GM12891 (cell line): ENCODE data around the gene BTBD2.

Source experiments
- DNase-seq: peaks from one replicate; pipeline ENCODE4 v3.0.0; 2011; ENCODE audit warnings: low spot score; ENCODE audit not compliant: insufficient read length
- FAIRE-seq: peaks from 2 replicates; lab custom pipeline; 2011; peaks lifted over from hg19 to GRCh38; lab: Jason Lieb, UNC
- PAX5 ChIP-seq: IDR thresholded peaks from 2 replicates; pipeline ENCODE4 v1.6.1; 2011; ENCODE audit warnings: low read length, moderate library complexity, mild to moderate bottlenecking; ENCODE audit not compliant: insufficient read depth, severe bottlenecking
- POLR2A ChIP-seq: IDR thresholded peaks from 2 replicates; pipeline ENCODE4 v1.6.1; 2011; ENCODE audit warnings: low read depth, low read length, control low read depth
- POLR2AphosphoS5 ChIP-seq: IDR thresholded peaks from 2 replicates; pipeline ENCODE4 v1.6.1; 2011; ENCODE audit warnings: low read depth, low read length, control low read depth
- POU2F2 ChIP-seq: IDR thresholded peaks from 2 replicates; pipeline ENCODE4 v1.6.1; 2011; ENCODE audit warnings: low read depth, mild to moderate bottlenecking, control low read depth, low read length, moderate library complexity
- SPI1 ChIP-seq: IDR thresholded peaks from 2 replicates; pipeline ENCODE4 v1.6.1; 2011; ENCODE audit warnings: low read depth, low read length, control low read depth
- TAF1 ChIP-seq: IDR thresholded peaks from 2 replicates; pipeline ENCODE4 v1.6.1; 2011; ENCODE audit warnings: low read depth, low read length, control low read depth

Gene BTBD2

GRCh38 chr19:1967087-1967608, 48.4 kb downstream of the BTBD2 start:
- peak; percentile 28 for FAIRE-seq
- no peak for DNase-seq
- no peak for TF ChIP-seq POLR2AphosphoS5
- TF ChIP-seq POU2F2: no peak
- no peak for TF ChIP-seq PAX5
- no peak for TF ChIP-seq SPI1
- TF ChIP-seq POLR2A: no peak
- no peak for TF ChIP-seq TAF1

GRCh38 chr19:1962674-1963073, 52.8 kb downstream of the BTBD2 start:
- FAIRE-seq (no peak), DNase-seq (no peak)
- TF ChIP-seq POLR2AphosphoS5: no peak
- TF ChIP-seq POU2F2: no peak
- TF ChIP-seq POLR2A: no peak
- TF ChIP-seq SPI1: no peak
- TF ChIP-seq TAF1: no peak
- no peak for TF ChIP-seq PAX5

- TF ChIP-seq SPI1 (no peak), TAF1 (no peak), POLR2AphosphoS5 (no peak), POLR2A (no peak), POU2F2 (no peak), PAX5 (no peak)
- no peak for DNase-seq
- FAIRE-seq: no peak
These were observed 54.3 kb downstream of the BTBD2 start for GRCh38 chr19:1961000-1961883.

- FAIRE-seq (no peak), DNase-seq (no peak)
- TF ChIP-seq SPI1 (no peak), POLR2AphosphoS5 (no peak), POU2F2 (no peak), TAF1 (no peak), PAX5 (no peak), POLR2A (no peak)
These were observed 55.5 kb downstream of the BTBD2 start for GRCh38 chr19:1959928-1960589.

- TF ChIP-seq POLR2A: no peak
- no peak for TF ChIP-seq TAF1
- no peak for TF ChIP-seq PAX5
- TF ChIP-seq POLR2AphosphoS5: no peak
- no peak for TF ChIP-seq SPI1
- TF ChIP-seq POU2F2: no peak
- no peak for DNase-seq
- no peak for FAIRE-seq
These were observed 57.8 kb downstream of the BTBD2 start for GRCh38 chr19:1957562-1958248.

GRCh38 chr19:1956868-1957492, 58.5 kb downstream of the BTBD2 start:
- DNase-seq (no peak), FAIRE-seq (no peak)
- TF ChIP-seq POU2F2 (no peak), PAX5 (no peak), SPI1 (no peak), POLR2AphosphoS5 (no peak), TAF1 (no peak), POLR2A (no peak)

GRCh38 chr19:1956122-1956494, 59.4 kb downstream of the BTBD2 start:
- no peak for FAIRE-seq
- no peak for TF ChIP-seq POLR2A
- no peak for TF ChIP-seq PAX5
- no peak for TF ChIP-seq SPI1
- TF ChIP-seq TAF1: no peak
- no peak for TF ChIP-seq POU2F2
- TF ChIP-seq POLR2AphosphoS5: no peak
- DNase-seq: no peak

GRCh38 chr19:1955171-1956121, 60.1 kb downstream of the BTBD2 start:
- TF ChIP-seq POLR2AphosphoS5 (no peak), POU2F2 (no peak), PAX5 (no peak), POLR2A (no peak), TAF1 (no peak), SPI1 (no peak)
- FAIRE-seq: no peak
- DNase-seq: no peak
